OCI-LY7 (cell line): ENCODE results near the gene ULK1. TPM values are rescaled to one million over a fixed set of nuclear protein-coding genes. Genes with fewer than 3 reads are reported as not detected.

Source experiments
- BruUV-seq: library from RNA; stranded (reverse); fragments of 400-500 nt; replicated peaks from 2 replicates; lab custom pipeline; 2021; lab: Mats Ljungman, UMichigan
- CTCF ChIA-PET: fragments of 300-600 bp; sonication (Branson Sonifier 250); formaldehyde crosslinking; loops from one replicate; lab custom pipeline; 2022; ENCODE audit warnings: antibody characterized with exemption; ENCODE audit not compliant: unreplicated experiment; lab: Charles Lee
- POLR2A ChIA-PET: fragments of 300-600 bp; sonication (Branson Sonifier 250); formaldehyde crosslinking; loops from one replicate; lab custom pipeline; 2022; ENCODE audit warnings: antibody characterized with exemption; lab: Charles Lee
- DNase-seq: peaks from one replicate; pipeline ENCODE4 v3.0.0-alpha.2; 2015; ENCODE audit warnings: low spot score
- H2AFZ ChIP-seq: fragments of 200-600 bp; sonication (generic), shearing (Covaris generic); 2 replicates; pipeline ENCODE4 v1.6.1; 2014; ENCODE audit warnings: mild to moderate bottlenecking, antibody characterized with exemption, low read length, moderate library complexity
- H3K27ac ChIP-seq: fragments of 200-600 bp; sonication (generic); 2 replicates; pipeline ENCODE4 v1.5.1; 2014; ENCODE audit warnings: mixed run types, low read depth, mild to moderate bottlenecking, moderate library complexity, low read length, inconsistent platforms; ENCODE audit not compliant: poor library complexity, severe bottlenecking
- H3K36me3 ChIP-seq: fragments of 200-600 bp; sonication (generic); 2 replicates; pipeline ENCODE4 v1.6.1; 2014; ENCODE audit warnings: mild to moderate bottlenecking, antibody characterized with exemption, low read length, moderate library complexity, mixed read lengths; ENCODE audit not compliant: insufficient read depth
- H3K4me1 ChIP-seq: fragments of 200-600 bp; sonication (generic); 2 replicates; pipeline ENCODE4 v1.5.1; 2014; ENCODE audit warnings: mild to moderate bottlenecking, low read length; ENCODE audit not compliant: insufficient read depth, poor library complexity, severe bottlenecking
- H3K4me2 ChIP-seq: fragments of 200-600 bp; sonication (generic); 2 replicates; pipeline ENCODE4 v1.6.1; 2014; ENCODE audit warnings: mild to moderate bottlenecking, low read length
- H3K4me3 ChIP-seq: fragments of 200-600 bp; sonication (generic); 2 replicates; pipeline ENCODE4 v1.5.1; 2014; ENCODE audit warnings: mild to moderate bottlenecking, low read depth, low read length; ENCODE audit not compliant: poor library complexity, severe bottlenecking
- H3K79me2 ChIP-seq: fragments of 200-600 bp; sonication (generic); 2 replicates; pipeline ENCODE4 v1.6.1; 2016; ENCODE audit warnings: low read depth, mild to moderate bottlenecking, low read length, moderate library complexity, mixed read lengths; ENCODE audit not compliant: insufficient read depth
- H3K9me2 ChIP-seq: fragments of 200-600 bp; sonication (generic); 2 replicates; pipeline ENCODE4 v1.6.1; 2016; ENCODE audit warnings: mild to moderate bottlenecking, low read length, mixed read lengths; ENCODE audit not compliant: insufficient read depth
- H3K9me3 ChIP-seq: fragments of 200-600 bp; sonication (generic); 2 replicates; pipeline ENCODE4 v1.6.1; 2014; ENCODE audit warnings: mild to moderate bottlenecking, mixed run types, low read length, mixed read lengths
- H4K20me1 ChIP-seq: fragments of 200-600 bp; sonication (generic); 2 replicates; pipeline ENCODE4 v1.6.1; 2014; ENCODE audit warnings: mild to moderate bottlenecking, antibody characterized with exemption, low read length, moderate library complexity, mixed read lengths; ENCODE audit not compliant: insufficient read depth
- EZH2phosphoT487 ChIP-seq: fragments of 200-600 bp; sonication (generic); IDR thresholded peaks from 2 replicates; pipeline ENCODE4 v1.6.1; 2018; ENCODE audit warnings: low read depth, borderline replicate concordance, mild to moderate bottlenecking, mixed run types, antibody characterized with exemption, low read length, moderate library complexity, mixed read lengths
- intact Hi-C: fragments of 100-400 bp; cut with micrococcal nuclease; formaldehyde crosslinking; loops from one replicate; pipeline ENCODE4 v1.10.0; 2022; ENCODE audit not compliant: unreplicated experiment
- total RNA-seq, 2 experiments: library from RNA; depleted of rRNA in 1 of 2; stranded (reverse); fragments of >200 nt in 1 of 2; shearing (Covaris generic) in 1 of 2; gene quantifications; 2 replicates each; pipeline ENCODE4 v1.2.3, GENCODE V29; 2014 to 2022
- TF ChIP-seq, protein P1 (sequence below): fragments of 200-600 bp; sonication (generic); conservative IDR thresholded peaks from 2 replicates; pipeline ENCODE4 v1.5.1; 2014; ENCODE audit warnings: mild to moderate bottlenecking, antibody characterized with exemption, low read length, moderate library complexity, mixed read lengths

Gene ULK1
- total RNA-seq, 2 experiments from 2014 or later, result 4.3 to 15.5 TPM

DNA sequence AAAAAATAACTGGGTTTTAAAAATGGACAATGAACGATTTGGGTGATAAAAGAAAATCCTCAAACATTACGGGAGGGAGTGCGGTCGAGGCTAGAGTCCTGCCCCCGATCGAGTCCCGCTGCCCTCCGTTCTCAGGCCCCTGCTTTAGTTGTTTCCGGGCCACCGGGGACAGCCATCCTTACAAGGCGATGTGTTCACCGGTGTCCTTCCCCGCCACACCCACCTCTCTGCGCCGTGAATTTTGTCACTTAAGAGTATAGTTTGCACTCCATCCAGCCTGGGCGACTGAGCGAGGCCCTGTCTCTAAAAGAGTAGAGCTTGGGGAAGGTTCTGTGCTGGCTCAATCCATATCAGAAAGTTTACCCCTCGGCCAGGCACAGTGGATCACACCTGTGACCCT, 2.9 kb downstream of the ULK1 start:
- TF ChIP-seq EZH2phosphoT487, result no peak
- TF ChIP-seq, protein P1, sequence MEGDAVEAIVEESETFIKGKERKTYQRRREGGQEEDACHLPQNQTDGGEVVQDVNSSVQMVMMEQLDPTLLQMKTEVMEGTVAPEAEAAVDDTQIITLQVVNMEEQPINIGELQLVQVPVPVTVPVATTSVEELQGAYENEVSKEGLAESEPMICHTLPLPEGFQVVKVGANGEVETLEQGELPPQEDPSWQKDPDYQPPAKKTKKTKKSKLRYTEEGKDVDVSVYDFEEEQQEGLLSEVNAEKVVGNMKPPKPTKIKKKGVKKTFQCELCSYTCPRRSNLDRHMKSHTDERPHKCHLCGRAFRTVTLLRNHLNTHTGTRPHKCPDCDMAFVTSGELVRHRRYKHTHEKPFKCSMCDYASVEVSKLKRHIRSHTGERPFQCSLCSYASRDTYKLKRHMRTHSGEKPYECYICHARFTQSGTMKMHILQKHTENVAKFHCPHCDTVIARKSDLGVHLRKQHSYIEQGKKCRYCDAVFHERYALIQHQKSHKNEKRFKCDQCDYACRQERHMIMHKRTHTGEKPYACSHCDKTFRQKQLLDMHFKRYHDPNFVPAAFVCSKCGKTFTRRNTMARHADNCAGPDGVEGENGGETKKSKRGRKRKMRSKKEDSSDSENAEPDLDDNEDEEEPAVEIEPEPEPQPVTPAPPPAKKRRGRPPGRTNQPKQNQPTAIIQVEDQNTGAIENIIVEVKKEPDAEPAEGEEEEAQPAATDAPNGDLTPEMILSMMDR, result no peak
- intact Hi-C loops, result no loop called here
- H3K4me2 ChIP-seq, result no peak overlapping the region
- no peak overlapping the region for H2AFZ ChIP-seq
- peaks cover 13% of the 10 kb centered on the region for H3K4me1 ChIP-seq
- no peak overlapping the region for H3K27ac ChIP-seq
- peaks cover 7% of the 10 kb centered on the region; the same call in 1 of the 2 replicates for H4K20me1 ChIP-seq
- H3K79me2 ChIP-seq, result no peaks in the 10 kb centered on the region
- H3K9me2 ChIP-seq, result no peaks in the 10 kb centered on the region
- ChIA-PET CTCF (no interaction called here), POLR2A (no interaction called here)
- no peak for DNase-seq
- no peaks in the 10 kb centered on the region for H3K9me3 ChIP-seq
- no peaks in the 10 kb centered on the region for H3K36me3 ChIP-seq
- BruUV-seq, result no TSS peak
- H3K4me3 ChIP-seq, result no peak overlapping the region

DNA sequence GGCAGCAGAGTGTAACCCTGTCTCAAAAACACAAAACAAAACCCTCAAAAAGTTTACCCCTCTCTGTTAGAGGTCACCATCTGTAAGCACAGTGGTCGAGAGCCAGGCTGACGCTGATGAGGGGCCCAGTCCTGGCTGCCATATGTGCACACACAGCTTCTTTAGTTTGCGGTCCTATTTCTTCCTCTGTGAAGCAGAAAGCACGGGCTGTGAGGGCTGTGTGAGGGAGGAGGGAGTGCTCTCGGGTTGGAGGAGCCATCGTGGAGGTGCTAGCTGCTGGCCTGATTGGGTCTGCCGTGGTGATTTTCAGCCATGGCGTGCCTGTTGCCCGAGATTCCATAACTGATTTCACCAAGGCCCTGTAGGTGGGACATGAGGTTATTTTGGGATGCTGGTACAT, 3.5 kb downstream of the ULK1 start:
- Histone ChIP-seq H3K36me3 (no peaks in the 10 kb centered on the region), H3K4me1 (peaks cover 13% of the 10 kb centered on the region), H3K79me2 (no peaks in the 10 kb centered on the region), H4K20me1 (peaks cover 7% of the 10 kb centered on the region; the same call in 1 of the 2 replicates), H3K27ac (no peak overlapping the region), H2AFZ (no peak overlapping the region), H3K9me2 (no peaks in the 10 kb centered on the region), H3K4me2 (no peak overlapping the region), H3K4me3 (no peak overlapping the region), H3K9me3 (no peaks in the 10 kb centered on the region)
- intact Hi-C loops, result no loop called here
- TSS peak; percentile 65 for BruUV-seq
- ChIA-PET CTCF (no interaction called here), POLR2A (no interaction called here)
- no peak for DNase-seq
- TF ChIP-seq EZH2phosphoT487, result no peak
- TF ChIP-seq, protein P1, result no peak

DNA sequence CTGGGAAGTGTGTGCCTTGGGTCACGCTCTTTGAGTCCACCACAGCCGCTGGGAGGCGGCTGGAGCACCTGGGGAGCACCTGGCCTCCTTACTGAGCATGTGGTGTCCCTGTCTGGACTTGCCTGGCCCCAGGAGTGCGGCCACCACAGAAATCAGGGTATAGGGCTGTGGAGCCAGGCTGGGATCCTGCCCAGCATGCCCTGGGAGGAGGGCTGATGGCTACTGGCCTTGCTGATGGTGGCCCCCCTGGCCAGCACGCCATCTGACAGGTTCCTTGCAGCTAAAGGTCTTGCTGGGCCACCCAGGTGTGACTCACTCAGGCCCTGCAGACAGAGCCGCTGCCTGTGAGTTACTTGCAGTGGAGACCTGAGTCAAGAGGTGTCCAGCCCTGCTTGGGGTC, 6.0 kb downstream of the ULK1 start:
- Histone ChIP-seq H3K9me3 (no peaks in the 10 kb centered on the region), H3K4me2 (no peak overlapping the region), H3K27ac (no peak overlapping the region), H3K9me2 (no peaks in the 10 kb centered on the region), H3K36me3 (no peaks in the 10 kb centered on the region), H3K79me2 (no peaks in the 10 kb centered on the region), H4K20me1 (peaks cover 4% of the 10 kb centered on the region; the same call in 1 of the 2 replicates), H3K4me3 (no peak overlapping the region), H2AFZ (no peak overlapping the region), H3K4me1 (peaks cover 9% of the 10 kb centered on the region)
- CTCF ChIA-PET, result no interaction called here
- DNase-seq, result no peak
- POLR2A ChIA-PET, result no interaction called here
- intact Hi-C loops, result no loop called here
- no TSS peak for BruUV-seq
- TF ChIP-seq EZH2phosphoT487, result no peak
- TF ChIP-seq, protein P1, result no peak
